GM12891 (cell line): ENCODE data around the gene IFIT3. TPM values are rescaled to one million over a fixed set of nuclear protein-coding genes. Genes with fewer than 3 reads are reported as not detected.
A peak's percentile ranks its signal among the peaks of the same experiment; 100 is the strongest.
"Not testable (repeated sequence)": the region's sequence is repeated elsewhere in the genome, so short reads cannot be mapped to it uniquely, and the experiment has no call there.

Experiments
- DNase-seq: peaks from one replicate; pipeline ENCODE4 v3.0.0; 2011; ENCODE audit warnings: low spot score; ENCODE audit not compliant: insufficient read length
- FAIRE-seq: peaks from 2 replicates; lab custom pipeline; 2011; peaks lifted over from hg19 to GRCh38; lab: Jason Lieb, UNC
- PAX5 ChIP-seq: IDR thresholded peaks from 2 replicates; pipeline ENCODE4 v1.6.1; 2011; ENCODE audit warnings: low read length, moderate library complexity, mild to moderate bottlenecking; ENCODE audit not compliant: insufficient read depth, severe bottlenecking
- POLR2A ChIP-seq: IDR thresholded peaks from 2 replicates; pipeline ENCODE4 v1.6.1; 2011; ENCODE audit warnings: low read depth, low read length, control low read depth
- POLR2AphosphoS5 ChIP-seq: IDR thresholded peaks from 2 replicates; pipeline ENCODE4 v1.6.1; 2011; ENCODE audit warnings: low read depth, low read length, control low read depth
- POU2F2 ChIP-seq: IDR thresholded peaks from 2 replicates; pipeline ENCODE4 v1.6.1; 2011; ENCODE audit warnings: low read depth, mild to moderate bottlenecking, control low read depth, low read length, moderate library complexity
- SPI1 ChIP-seq: IDR thresholded peaks from 2 replicates; pipeline ENCODE4 v1.6.1; 2011; ENCODE audit warnings: low read depth, low read length, control low read depth
- TAF1 ChIP-seq: IDR thresholded peaks from 2 replicates; pipeline ENCODE4 v1.6.1; 2011; ENCODE audit warnings: low read depth, low read length, control low read depth
- polyA plus RNA-seq: library from polyadenylated mRNA; unstranded; fragments of >200 nt; gene quantifications from one replicate; pipeline ENCODE4 v1.2.1, GENCODE V29; 2012; ENCODE audit warnings: low read depth, missing spikeins, inconsistent platforms; ENCODE audit not compliant: missing spikeins

The IFIT3 gene
- 42.4 TPM for polyA plus RNA-seq

DNA sequence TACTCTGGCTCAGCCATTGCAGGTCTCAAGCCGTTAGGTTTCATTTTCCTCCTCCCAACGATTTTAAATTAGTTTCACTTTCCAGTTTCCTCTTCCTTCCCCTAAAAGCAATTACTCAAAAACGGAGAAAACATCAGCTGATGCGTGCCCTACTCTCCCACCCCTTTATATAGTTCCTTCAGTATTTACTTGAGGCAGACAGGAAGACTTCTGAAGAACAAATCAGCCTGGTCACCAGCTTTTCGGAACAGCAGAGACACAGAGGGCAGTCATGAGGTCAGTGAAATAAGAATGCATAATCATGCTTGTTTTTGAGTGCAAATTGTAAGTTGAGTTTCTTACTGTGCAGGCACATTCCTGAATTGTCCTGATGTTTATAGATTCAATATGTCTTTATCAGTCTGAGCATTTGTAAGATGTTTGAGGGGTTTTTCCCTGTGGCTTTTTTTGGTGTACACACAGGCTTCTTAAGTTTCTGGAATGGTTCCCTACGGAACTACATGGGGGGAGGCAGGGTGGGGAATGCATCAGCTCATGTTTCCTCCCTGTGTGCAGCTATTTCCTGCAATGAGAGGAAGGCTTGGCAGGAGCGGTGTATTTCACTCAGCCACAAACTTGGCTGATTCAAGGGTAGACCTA, at the start of gene IFIT3:
Gene IFIT3, plus strand, starts transcription at position 195 of the 639 bp plus-strand sequence. Its CDS starts 77 bp downstream, at position 272.
- FAIRE-seq = peak; percentile 89
- TF ChIP-seq POU2F2 (no peak), POLR2A (peak; percentile 50; the same call in 1 of the 2 replicates)
- DNase-seq = no peak

DNA sequence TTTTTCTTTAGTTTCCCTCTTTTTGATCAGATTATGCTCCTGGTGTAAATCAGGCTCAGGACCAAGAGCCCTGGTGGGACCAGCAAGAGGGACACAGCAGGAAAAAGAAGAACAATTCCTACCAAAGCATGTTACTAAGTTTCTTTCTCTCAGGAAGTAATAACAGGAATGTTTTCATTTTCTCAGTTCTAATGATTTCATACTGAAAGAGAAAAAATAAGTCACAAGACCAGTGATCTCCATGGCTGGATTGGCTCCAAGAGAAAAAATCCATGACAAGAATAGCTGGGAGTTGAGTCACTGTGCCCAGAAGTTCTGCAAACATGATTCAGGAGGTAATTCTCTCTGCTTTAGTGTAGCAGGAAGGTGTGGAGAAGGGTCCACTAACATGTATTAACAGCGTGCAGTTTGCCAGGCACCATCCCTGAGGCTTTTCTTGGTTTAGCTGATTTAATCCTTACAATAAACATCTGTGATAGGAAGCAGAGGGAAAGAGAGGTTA, 49.7 kb upstream of the IFIT3 start:
- no peak for FAIRE-seq
- TF ChIP-seq POLR2A (no peak), PAX5 (no peak), POU2F2 (no peak), TAF1 (no peak), POLR2AphosphoS5 (no peak), SPI1 (no peak)
- DNase-seq = no peak

- TF ChIP-seq POLR2AphosphoS5 = no peak
- DNase-seq (no peak), FAIRE-seq (no peak)
Measured at GRCh38 chr10:89278900-89279392, 48.9 kb upstream of the IFIT3 start.

- TF ChIP-seq POLR2A = no peak
- FAIRE-seq (no peak), DNase-seq (no peak)
Measured at GRCh38 chr10:89279421-89279869, 48.4 kb upstream of the IFIT3 start.

- no peak for FAIRE-seq
- TF ChIP-seq POU2F2 (no peak), POLR2AphosphoS5 (no peak), PAX5 (no peak), TAF1 (no peak), SPI1 (no peak), POLR2A (no peak)
- no peak for DNase-seq
Measured at GRCh38 chr10:89280508-89280907, 47.3 kb upstream of the IFIT3 start.

DNA sequence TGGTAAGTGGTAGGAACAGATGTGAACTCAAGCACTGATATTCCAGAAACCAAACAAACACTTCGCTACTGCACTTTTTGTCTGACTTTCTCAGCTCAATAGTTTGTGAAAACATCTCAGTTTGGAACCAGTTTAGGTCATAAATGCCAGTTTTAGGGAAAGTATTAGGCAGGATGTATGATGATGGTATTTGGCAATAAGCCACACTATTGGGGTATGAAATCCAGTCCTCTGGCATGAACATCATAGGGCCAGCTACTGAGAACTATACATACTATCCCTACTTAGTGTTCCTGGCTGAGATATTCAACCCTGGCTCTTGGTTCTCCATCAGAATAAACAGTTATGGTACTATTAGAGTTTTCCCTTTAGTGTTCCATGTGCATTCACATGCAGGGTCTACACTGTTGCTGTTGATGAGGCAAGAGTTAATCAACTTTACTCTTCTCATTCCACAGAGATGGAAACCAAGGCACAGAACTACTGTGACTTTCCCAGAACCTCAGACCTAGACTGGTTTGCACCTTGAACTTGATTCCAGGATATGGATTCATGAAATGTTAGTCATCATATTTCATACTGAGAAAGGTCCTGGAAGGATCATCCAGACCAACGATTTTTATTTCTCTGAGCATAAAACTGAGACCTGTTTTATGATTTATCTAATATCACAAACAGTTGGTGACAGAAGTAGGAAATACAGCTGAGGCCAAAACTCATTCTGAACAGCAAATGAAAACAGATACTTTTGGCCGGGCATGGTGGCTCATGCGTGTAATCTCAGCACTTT, 46.0 kb upstream of the IFIT3 start:
- TF ChIP-seq SPI1 (no peak), POLR2AphosphoS5 (no peak), POLR2A (no peak), TAF1 (no peak)
- DNase-seq (no peak), FAIRE-seq (peak; percentile 60)

GRCh38 chr10:89283025-89283935, 44.5 kb upstream of the IFIT3 start:
- TF ChIP-seq PAX5 (no peak), POLR2A (no peak), POLR2AphosphoS5 (no peak), TAF1 (no peak), POU2F2 (no peak), SPI1 (no peak)
- DNase-seq (no peak), FAIRE-seq (no peak)

DNA sequence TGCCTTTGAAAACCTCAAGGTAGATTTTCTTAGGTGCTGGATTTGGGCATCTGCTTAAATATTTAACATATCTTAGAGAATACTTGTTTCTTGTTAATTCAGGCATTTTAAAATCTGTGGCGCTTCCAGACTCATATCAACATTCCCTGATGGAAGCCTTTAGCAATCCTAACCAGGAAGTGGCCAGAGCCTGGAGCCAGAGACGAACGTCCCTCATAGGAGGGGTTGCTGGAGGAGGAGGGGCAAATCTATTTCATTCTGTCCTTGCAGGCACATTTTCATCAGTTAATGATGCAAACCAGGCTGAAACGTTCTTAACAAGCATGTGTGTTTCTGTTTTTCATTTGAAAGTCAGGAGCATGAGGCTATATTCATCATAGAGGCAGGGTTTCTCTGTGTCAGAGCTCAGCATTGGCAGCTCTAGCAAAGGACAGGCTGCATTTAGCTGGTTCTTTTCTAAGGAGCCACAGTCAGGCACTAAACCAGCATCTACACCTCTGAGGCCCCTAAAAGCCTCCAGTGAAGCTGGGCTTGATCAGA, 43.8 kb upstream of the IFIT3 start:
- no peak for TF ChIP-seq TAF1
- no peak for TF ChIP-seq POLR2A
- no peak for TF ChIP-seq POU2F2
- no peak for TF ChIP-seq PAX5
- DNase-seq (no peak), FAIRE-seq (no peak)

DNA sequence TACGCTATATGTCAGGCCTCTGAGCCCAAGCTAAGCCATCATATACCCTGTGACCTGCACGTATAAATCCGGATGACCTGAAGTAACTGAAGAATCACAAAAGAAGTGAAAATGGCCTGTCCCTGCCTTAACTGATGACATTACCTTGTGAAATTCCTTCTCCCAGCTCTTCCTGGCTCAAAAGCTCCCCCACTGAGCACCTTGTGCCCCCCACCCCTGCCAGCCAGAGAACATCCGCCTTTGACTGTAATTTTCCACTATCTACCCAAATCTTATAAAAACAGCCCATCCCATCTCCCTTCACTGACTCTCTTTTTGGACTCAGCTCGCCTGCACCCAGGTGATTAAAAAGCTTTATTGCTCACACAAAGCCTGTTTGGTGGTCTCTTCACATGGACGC, 43.1 kb upstream of the IFIT3 start:
- DNase-seq, FAIRE-seq: not testable (repeated sequence)

- not testable (repeated sequence) for FAIRE-seq
Measured at GRCh38 chr10:89285303-89285702, 42.5 kb upstream of the IFIT3 start.

More at GRCh38 chr10:89285303-89285702, 42.5 kb upstream of the IFIT3 start:
- DNase-seq = not testable (repeated sequence)
